Measurements from ENCODE around the gene MLF2.
"Not testable (repeated sequence)": the region's sequence is repeated elsewhere in the genome, so short reads cannot be mapped to it uniquely, and the experiment has no call there.

MLF2 gene

DNA sequence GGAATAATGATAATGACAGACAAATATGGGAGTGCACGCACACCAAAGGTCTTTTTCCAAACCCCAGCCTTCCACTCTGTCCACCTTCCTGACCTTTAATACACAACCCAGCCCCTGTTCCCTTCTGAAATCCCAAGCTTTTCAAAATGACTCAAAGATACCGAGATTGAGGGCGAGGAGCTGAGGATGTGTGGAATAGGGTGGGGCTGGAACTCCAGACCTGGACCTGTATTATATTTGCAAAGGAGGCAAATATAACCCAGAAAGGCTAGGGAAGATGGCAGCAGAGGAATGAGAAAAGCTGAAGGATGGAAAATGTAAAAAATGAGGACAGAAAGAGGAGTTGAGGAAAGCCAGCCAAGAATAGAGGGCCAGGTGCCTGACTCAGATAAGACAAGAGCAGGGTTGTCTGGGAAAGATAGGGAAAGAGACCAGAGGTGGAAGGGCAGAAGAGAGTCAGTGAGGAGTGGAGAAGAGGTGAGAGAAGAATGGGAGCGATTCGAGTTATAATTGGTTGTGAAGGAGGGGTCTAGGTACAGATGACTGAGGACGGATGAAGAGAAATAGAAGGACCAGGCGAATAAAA is 12.2 kb upstream of the MLF2 start:
- no peak for DNase-seq (ENCODE audit: low read depth)

DNA sequence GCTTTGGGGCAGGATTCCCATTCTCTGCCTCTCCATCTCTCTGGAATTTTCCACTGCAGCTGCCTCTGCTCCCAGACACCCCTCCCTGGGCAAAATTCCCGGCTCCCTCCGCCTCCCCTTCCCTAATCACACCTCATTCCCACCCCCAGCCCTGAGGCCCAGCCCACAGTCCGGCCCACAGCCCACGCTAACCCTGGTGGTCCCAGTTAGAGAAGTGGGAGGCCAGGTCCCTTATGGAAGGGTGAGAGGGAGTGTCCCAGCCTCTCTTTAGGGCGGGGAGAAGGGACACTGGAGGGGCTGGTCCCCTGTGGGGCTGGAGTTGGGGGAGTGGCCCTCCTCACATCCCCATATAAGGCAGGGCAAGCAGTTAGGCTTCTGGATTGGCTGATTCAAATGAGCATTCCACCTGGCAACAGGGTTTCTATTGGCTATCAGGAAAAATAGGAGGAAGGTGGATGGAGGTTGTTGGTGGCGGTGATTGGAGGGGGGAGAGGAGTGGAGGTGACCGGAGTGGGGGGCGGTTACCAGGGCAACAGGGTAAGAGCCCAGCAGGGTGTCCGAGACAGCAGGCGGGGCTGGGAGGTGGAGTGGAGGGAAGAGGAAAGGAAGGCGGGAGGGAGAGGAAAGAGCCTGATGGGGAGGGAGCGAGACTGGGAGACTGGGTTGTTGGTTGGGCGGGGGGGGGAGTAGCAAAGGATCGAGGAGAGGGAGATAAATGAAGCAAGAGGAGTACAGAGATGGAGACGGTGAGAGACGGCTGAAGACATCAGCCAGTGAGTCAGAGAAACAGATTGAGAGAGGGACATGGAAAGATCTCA is 11.3 kb upstream of the MLF2 start:
- DNase-seq (ENCODE audit: low read depth) = peak; percentile 99

DNA sequence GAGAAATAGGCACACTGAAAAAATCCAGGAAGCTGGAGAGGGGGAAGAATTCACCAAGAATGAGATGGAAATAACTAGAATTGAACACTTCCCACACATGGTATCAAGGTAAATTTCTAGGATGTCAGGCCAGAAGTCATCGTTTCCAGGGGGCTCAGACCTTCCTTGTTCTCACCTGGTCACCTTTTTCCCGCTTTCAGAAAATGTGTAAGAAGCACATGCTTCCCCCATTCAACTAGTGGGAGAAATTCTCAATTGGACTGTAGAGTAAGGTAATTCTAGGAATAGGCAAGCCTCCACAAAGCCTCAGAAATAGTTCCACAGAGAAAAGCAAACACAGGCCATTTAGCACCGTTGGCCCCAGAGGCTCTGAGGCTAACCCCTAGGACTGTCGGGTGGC is 10.4 kb upstream of the MLF2 start:
- DNase-seq (ENCODE audit: low read depth) = no peak

DNA sequence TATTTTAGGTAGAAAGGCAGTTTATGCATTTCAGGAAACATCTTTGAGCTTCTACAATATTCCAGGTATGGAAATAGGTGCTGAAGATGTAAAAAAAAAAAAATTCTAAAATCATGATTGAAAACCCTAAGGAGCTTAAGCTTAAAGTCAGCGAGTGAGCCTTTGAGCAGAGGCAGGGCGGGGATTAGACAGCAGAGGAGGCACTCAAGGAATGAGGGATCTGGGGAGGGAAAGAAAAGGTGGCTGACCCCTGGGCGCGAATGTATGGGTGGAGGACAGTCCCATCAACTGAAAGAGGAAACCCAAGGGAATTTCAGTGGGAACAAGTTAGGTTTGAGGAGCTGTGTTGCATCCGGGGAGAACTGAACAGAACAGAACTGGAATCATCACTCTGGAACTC is 6.8 kb upstream of the MLF2 start:
- no peak for DNase-seq (ENCODE audit: low read depth)

DNA sequence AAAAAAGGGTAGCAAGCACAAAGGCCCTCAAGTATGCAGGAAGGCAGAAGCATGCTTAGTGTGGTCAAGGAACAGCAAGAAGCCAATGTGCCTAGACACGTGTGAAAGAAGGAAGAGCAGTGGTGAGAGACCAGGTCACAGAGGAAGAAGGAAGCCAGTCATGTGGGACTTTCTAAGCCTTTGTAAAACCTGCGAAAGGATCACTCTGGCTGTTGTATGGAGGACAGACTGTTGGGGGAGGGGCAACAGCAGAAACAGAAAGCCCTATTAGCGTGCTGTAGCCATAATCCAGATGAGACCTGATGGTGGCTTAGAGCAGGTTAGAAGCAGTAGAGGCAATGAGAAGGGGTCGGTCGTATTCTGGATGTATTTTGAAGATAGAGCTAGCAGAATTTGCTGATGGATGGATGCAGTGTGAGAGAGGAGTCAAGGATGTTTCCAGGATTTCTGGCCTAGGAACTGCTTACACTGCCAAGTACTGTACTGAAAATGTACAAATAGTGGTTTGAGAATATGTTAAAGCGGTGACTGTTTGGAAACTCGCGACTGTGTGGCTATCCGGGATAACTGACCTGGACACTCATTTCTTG is 5.7 kb upstream of the MLF2 start:
- DNase-seq (ENCODE audit: low read depth) = no peak

DNA sequence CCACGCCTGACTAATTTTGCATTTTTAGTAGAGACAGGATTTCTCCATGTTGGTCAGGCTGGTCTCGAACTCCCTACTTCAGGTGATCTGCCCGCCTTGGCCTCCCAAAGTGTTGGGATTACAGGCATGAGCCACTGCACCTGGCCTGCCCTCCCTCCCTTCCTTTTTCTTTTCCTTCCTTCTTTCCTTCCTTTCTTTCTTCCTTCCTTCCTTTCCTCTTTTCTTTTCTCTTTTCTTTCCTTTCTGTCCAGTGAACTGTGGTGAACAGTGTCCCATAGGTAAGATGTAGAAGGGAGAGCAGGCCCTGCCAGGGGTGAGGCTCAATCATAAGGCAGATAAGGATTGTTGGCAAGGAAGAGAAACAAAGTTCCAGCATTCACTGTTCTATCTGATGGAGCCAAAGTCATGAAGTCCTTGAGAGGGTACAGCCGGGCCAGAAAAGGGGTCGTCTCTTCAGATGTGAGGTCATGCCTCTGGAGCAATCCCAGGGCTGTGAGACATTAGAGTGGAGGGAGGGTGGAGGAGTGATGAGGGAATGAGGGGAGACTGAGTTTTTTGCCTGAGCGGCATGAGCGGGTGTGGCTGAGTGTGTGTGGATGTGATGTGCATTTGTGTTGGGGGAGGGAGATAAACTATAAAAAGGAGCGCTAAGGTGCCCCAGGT is 4.2 kb upstream of the MLF2 start:
- DNase-seq (ENCODE audit: low read depth) = no peak

DNA sequence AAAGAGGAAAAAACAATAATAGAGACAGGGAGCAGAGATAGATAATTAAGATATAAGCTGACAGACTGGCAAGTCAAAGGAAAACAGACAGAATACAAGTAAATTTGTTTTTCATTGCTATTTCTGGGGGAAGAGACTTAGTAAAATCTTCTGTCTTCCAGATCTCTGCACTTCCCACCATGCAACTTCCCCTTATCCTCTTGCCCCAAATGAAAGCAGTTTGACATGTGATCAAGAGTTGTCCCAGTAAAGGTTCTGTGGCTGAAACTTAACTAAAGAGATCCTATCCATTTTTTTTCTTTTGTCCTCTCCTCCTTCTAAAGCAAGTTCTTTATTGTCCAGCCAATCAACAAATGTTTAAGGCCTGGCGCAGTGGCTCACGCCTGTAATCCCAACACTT is 1.5 kb upstream of the MLF2 start:
- DNase-seq (ENCODE audit: low read depth) = no peak

DNA sequence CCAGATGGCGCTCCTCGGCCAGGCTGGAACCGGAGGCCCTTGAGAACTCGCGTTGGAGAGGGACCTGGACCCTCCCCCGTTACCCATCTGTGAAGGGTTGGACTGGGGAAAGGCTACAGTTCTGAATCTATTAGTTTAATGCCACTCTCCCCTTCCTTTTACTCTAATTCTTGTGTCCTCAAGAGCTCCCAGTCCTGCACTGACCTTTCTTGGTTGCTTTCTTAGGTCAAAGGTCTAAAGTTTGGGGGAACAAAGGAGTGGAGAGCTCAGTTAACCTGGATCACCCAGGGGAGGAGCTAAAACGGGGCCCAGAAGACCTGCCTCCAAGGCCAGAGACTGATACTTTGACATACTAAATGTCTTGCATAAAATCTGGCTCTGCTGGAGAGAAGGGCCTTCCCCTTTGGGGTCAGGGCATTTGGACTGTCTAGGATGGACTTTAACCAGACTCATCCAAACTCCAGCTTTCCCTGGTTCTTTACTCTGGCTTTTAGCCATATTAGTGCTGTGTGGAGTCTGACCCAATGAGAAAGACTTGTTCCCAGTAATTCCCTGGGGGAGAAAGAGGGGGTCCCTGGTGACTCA is 923 bp upstream of the MLF2 start:
- no peak for DNase-seq (ENCODE audit: low read depth)

DNA sequence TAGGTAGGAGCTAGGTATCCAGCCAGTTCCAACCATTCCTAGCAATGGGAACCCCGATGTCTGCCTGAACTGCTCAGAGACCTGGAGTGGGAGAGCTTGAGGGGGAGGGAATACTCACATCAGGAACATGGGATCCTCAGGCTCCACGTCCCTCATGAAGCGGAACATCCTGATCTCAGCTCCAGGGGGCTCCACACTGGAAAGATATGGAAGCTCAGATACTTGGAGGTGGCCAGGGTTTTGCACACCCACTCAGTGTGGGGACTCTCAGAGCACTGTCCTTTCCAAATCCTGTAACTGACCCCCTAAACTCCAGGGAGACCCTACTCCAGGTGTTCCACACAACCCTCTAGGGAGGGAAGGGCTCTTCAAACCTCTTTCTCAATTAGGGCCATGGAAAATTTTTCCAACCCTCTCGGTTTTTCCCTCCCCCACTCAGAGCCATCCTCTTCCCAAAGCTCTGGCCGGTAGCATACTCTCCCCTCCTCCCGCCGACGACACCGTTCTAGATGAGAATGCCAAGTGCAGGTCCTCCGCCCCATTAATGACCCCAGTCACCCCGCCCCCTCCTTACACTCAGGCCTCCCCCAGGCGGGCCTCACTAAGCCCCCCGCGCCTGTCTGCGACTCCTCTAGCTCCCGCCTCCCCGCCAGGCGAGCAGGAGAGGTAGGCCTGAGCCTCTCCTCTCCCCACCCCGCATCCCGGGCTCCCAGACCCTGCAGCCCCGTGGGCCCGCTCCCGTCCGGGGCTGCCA is 597 bp downstream of the MLF2 start:
- no peak for DNase-seq (ENCODE audit: low read depth)

DNA sequence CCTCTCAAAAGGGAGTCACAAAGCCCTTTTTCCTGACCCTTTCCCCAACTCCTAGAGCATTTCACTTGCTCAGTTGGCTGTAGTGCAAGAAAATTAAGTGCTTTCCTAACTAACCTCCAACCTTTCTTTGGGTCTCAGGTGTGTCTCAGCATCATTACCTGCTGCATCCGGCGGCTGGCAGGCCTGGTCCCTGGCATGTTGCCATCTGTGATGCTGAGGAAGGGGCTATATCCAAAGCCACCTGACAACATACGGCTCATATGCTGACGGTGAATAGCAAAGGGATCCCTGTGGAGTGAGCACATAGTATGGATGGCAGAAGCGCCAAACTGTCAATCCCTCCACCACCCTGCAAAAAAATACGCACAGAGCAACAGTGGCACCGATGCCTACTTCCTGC is 1.2 kb downstream of the MLF2 start:
- DNase-seq (ENCODE audit: low read depth) = no peak

DNA sequence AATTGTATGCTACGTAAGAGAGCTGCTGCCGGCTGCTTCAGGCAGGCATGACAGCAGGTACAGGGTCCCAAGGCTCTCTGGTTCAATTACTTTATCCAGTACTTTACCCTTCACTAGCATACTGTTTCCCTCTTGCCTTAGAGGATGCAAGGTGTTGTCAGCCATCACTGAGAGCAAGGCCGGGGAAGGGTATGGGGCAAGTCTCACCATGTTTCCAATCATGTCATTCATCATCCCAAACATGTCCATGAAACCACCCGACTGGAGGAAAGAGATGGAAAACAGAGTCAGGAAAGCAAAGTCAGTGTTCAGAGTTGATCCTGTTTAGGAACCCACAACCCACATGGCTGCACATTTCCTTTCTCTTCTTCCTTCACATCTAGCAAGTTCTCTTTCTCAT is 2.4 kb downstream of the MLF2 start:
- no peak for DNase-seq (ENCODE audit: low read depth)

DNA sequence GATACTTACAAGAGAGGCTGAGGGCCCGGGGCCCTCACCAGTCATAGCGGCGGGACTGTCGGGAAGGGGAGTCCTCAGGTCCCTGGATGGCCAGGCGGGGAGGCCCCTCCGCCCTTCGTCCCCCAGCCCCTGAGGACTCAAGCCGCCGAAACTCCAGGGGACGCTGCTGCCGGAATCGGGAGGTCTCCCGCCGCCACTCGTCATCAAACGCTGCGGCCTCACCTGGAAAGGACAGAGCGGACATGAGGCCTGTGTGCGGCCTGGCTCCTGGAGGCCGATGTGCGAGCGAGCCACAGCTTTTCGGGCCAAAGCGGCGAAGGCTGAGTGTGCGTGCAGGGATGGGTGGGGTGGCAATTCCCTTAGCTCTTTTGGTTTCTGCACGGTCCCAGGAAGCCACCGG is 4.2 kb downstream of the MLF2 start:
- DNase-seq (ENCODE audit: low read depth) = no peak

DNA sequence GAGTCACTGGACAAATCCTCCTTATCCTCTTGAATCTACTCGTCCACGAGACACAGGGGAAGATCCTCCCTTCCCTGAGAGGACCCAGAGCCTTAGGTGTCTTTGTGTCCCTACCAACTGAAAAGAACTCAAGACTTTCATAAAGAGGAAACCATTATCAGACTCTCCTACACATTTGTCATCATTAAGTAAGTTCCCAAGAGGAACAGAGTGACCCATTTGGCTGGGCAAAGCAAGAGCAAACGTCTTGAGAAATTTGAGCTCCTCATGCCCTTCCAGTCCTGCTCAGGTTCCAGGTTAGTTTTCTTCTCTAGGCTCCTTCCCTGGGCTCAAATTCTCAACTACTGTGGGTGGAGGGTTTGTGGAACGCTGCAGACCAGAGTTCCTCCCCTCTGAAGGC is 5.7 kb downstream of the MLF2 start:
- DNase-seq (ENCODE audit: low read depth) = no peak

DNA sequence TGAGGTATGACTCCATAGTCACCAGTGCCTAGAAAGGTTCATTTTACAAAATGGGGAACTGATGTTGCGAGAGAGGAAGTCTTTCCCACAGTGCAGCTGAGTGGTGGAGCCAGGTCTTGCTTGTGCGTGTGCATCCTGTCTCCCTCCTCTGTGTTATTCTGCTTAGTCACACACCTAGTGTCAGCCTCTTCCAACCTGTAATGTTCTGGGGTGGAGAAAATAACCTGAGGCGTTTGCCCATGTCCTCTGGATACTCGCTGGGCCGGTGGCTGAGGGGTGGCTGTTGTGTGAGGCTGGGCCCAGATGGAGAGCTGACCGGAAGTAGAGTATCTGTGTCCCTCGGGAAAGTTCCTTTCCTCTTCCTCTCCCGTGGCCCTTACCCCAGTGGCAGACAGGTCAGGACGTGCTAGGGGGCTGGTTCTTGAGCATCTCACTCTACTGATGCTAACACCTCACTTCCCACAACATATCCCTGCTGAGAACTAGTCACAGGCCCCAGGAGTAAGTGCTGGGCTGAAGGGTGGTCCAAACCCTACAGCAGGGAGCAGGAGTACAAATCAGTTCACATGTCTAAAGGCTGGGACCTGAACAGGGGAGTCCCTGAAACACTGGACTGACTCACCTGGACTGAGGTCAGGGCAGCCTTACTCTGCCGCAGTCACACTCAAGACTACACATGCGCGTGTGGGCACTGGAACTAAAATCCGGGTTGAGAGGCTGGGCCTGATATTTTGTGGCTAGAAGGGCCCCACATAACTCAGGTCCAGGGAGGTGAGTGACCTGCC is 7.0 kb downstream of the MLF2 start:
- no peak for DNase-seq (ENCODE audit: low read depth)

DNA sequence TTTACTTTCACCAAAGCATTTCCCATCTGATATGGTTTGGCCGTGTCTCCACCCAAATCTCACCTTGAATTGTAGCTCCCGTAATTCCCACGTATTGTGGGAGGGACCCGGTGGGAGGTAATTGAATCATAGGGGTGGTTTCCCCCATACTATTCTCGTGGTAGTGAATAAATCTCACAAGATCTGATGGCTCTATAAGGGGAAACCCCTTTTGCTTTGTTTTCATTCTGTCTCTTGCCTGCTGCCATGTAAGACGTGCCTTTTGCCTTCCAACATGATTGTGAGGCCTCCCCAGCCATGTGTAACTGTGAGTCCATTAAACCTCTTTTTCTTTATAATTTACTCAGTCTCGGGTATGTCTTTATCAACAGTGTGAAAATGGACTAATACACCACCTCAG is 9.6 kb downstream of the MLF2 start:
- not testable (repeated sequence) for DNase-seq (ENCODE audit: low read depth)

DNA sequence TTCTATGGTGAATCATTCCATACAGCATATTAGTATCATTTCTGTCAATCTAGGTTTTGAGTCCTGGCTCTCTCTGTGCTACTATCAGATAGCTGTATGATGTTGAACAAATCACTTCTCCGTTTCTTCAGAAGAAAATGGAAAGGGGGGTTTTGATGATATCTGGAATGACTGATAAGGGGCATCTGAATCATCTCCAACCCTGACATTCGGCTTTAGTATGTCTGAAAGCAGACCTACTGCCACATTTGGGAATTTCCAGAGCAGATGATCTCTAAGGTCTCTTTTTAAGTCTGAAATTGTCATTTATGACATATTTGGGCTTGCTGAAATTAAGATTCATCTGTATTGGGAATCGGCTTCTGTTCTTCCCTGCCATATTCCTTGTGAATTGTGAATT is 10.1 kb downstream of the MLF2 start:
- no peak for DNase-seq (ENCODE audit: low read depth)

DNA sequence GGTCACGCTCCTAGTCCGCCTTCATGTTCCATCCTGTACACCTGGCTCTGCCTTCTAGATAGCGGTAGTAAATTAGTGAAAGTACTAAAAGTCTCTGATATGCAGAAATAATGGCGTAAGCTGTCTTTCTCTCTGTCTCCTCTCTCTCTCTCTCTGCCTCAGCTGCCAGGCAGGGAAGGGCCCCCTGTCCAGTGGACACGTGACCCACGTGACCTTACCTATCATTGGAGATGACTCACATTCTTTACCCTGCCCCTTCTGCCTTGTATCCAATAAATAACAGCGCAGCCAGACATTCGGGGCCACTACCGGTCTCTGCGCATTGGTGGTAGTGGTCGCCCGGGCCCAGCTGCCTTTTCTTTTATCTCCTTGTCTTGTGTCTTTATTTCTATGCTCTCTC is 10.9 kb downstream of the MLF2 start:
- DNase-seq (ENCODE audit: low read depth) = not testable (repeated sequence)

DNA sequence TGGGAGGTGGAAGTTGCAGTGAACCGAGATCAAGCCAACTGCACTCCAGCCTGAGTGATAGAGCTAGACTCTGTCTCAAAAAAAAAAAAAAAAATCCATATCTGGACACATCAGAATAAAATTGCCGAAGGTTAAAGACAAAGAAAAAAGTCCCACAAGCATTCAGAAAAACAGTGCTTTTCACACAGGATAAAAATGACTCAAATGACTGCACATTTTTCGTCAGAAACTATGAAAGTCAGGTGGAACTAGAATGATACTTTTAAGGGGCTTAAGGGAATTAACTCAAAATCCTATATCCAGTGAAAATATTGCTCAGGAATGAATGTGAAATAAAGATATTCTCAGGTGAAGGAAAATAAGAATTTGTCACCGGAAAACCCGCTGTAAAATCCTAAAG is 16.2 kb downstream of the MLF2 start:
- no peak for DNase-seq (ENCODE audit: low read depth)

DNA sequence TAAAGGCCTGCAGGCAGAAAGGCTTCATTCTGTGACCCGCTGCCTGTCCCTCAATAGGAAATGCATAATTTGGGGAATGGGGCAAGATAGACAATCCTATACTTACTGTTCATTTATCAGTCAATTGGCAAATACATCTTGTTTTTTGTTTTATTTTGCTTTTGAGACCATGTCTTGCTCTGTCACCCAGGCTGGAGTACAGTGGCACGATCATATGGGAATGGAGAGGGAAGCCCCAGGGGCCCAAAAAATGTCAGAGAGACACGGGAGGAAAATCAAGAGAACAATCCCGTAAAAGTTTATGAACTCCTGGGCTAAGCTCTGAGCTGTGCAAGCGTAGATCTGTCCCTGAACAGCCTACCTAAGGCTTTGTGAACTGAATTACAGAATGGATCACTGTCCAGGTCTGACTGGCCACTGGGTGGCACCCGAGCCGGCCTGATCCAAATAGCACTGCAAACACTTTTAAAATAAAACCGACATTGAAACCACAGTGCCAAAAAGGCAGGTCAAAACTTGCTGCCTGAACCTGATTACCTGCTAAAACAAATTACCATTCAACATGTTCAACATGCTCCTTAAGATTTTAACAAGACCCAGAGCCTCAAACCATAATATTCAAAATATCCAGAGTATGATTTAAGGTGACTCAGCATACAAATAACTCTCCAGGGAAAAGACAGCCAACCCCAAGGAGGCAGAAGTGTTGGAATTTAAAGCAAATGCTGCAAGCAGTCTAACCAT is 17.3 kb downstream of the MLF2 start:
- peak; percentile 35 for DNase-seq (ENCODE audit: low read depth)

Data from GM04503 (cell line).